GM12872 (cell line): ENCODE results near the gene OPCML.

ENCODE experiments used
- CTCF ChIP-seq: IDR thresholded peaks from 3 replicates; pipeline ENCODE4 v1.5.1; 2011; ENCODE audit warnings: low read depth, mild to moderate bottlenecking, low read length, moderate library complexity; ENCODE audit not compliant: insufficient read depth

The OPCML gene

GRCh38 chr11:133331031-133331430, 201.3 kb downstream of the OPCML start:
- TF ChIP-seq CTCF, result no peak

- no peak for TF ChIP-seq CTCF
Observed at GRCh38 chr11:133326849-133327248, 205.5 kb downstream of the OPCML start.

GRCh38 chr11:133326332-133326731, 206.0 kb downstream of the OPCML start:
- TF ChIP-seq CTCF, result no peak

- TF ChIP-seq CTCF, result no peak
Observed at GRCh38 chr11:133325711-133326110, 206.6 kb downstream of the OPCML start.

GRCh38 chr11:133323354-133323753, 208.9 kb downstream of the OPCML start:
- no peak for TF ChIP-seq CTCF

GRCh38 chr11:133318221-133318620, 214.1 kb downstream of the OPCML start:
- TF ChIP-seq CTCF, result no peak

- no peak for TF ChIP-seq CTCF
Observed at GRCh38 chr11:133311230-133311629, 221.1 kb downstream of the OPCML start.

GRCh38 chr11:133306019-133306418, 226.3 kb downstream of the OPCML start:
- no peak for TF ChIP-seq CTCF
